Common myeloid progenitor, CD34-positive (primary cell): Measurements from ENCODE around the gene EPN1.
"Not testable (repeated sequence)": the region's sequence is repeated elsewhere in the genome, so short reads cannot be mapped to it uniquely, and the experiment has no call there.

Experiments used
- CTCF ChIA-PET: fragments of 350-600 bp; sonication (Branson Sonifier 250); formaldehyde crosslinking; loops from one replicate; lab custom pipeline; 2021; ENCODE audit warnings: antibody characterized with exemption; lab: Charles Lee
- POLR2A ChIA-PET: fragments of 350-600 bp; sonication (Branson Sonifier 250); formaldehyde crosslinking; loops from one replicate; lab custom pipeline; 2021; ENCODE audit warnings: antibody characterized with exemption; lab: Charles Lee
- DNase-seq, 3 donors: peaks; one replicate each; pipeline versions ENCODE4 v3.0.0 to v3.0.0-alpha.2; 2013
- H3K27ac ChIP-seq, 2 experiments: 1 replicate in 1 of 2; 2 replicates in 1 of 2; pipeline ENCODE4 v1.7.0; 2013; ENCODE audit warnings: inconsistent platforms in 2 of 2, low read length in 2 of 2, mild to moderate bottlenecking in 2 of 2, low read depth in 1 of 2, moderate library complexity in 1 of 2; ENCODE audit not compliant: severe bottlenecking in 2 of 2, insufficient read depth in 1 of 2, poor library complexity in 1 of 2
- H3K27me3 ChIP-seq, 5 experiments: replicated peaks in 2 of 5; 1 replicate in 3 of 5; 2 replicates in 2 of 5; pipeline versions ENCODE4 v1.6.1 to v1.7.0; 2013; ENCODE audit warnings: low read length in 4 of 5, mild to moderate bottlenecking in 2 of 5, moderate library complexity in 2 of 5, inconsistent platforms in 1 of 5; ENCODE audit not compliant: insufficient read depth in 5 of 5, control insufficient read depth in 4 of 5
- H3K36me3 ChIP-seq, 4 experiments: 1 replicate in 2 of 4; 2 replicates in 2 of 4; pipeline versions ENCODE4 v1.6.1 to v1.7.0; 2013; ENCODE audit warnings: low read length in 3 of 4, control low read depth in 1 of 4, mild to moderate bottlenecking in 1 of 4; ENCODE audit not compliant: control insufficient read depth in 4 of 4, insufficient read depth in 4 of 4
- H3K4me1 ChIP-seq, 4 experiments: 1 replicate in 3 of 4; 2 replicates in 1 of 4; pipeline versions ENCODE4 v1.6.1 to v1.7.1; 2013; ENCODE audit warnings: low read length in 3 of 4, mild to moderate bottlenecking in 3 of 4, control low read depth in 1 of 4, inconsistent platforms in 1 of 4, moderate library complexity in 1 of 4; ENCODE audit not compliant: control insufficient read depth in 4 of 4, insufficient read depth in 4 of 4; ENCODE audit errors: control extremely low read depth in 1 of 4
- H3K4me3 ChIP-seq, 7 experiments: 1 replicate in 4 of 7; 2 replicates in 3 of 7; pipeline versions ENCODE4 v1.5.1 to v1.7.0; 2013; ENCODE audit warnings: mild to moderate bottlenecking in 7 of 7, low read length in 6 of 7, moderate library complexity in 6 of 7, inconsistent platforms in 2 of 7, low read depth in 2 of 7, control low read depth in 1 of 7; ENCODE audit not compliant: insufficient read depth in 4 of 7, control insufficient read depth in 1 of 7; ENCODE audit errors: extremely low read depth in 1 of 7
- H3K9me3 ChIP-seq, 5 experiments: 1 replicate in 4 of 5; 2 replicates in 1 of 5; pipeline versions ENCODE4 v1.6.1 to v1.7.1; 2013; ENCODE audit warnings: low read length in 4 of 5, mild to moderate bottlenecking in 2 of 5, inconsistent platforms in 1 of 5, low read depth in 1 of 5, moderate library complexity in 1 of 5; ENCODE audit not compliant: control insufficient read depth in 4 of 5, insufficient read depth in 2 of 5; ENCODE audit errors: control extremely low read depth in 1 of 5
- WGBS: methylation state at CpG from one replicate; pipeline ENCODE4 v1.1.5; 2013; ENCODE audit not compliant: insufficient coverage; 5-methylcytosine and 5-hydroxymethylcytosine counted together

The EPN1 gene

DNA sequence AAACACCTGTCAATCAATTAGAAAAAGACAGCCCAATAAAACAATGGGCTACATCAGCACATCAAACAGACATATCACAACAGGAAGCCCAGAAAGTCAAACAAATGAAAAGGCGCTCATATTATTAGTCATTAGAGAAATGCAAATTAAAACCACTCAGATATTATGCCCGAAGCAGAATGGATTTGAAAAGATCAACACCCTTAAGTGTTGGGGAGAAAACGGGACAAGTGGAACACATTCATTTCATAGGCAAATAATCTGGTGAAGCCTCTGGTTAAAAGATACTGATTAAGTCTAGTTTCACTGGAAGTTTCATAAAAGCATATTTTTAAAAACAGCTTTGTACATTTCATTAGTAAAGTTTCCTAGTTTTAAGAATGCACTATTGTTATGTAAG lies 45.8 kb downstream of the EPN1 start:
- H3K27me3 ChIP-seq = peaks cover 0 to 21% (median 2%) of the 10 kb centered on the region in 5 experiments
- no peaks in the 10 kb centered on the region for H3K4me1 ChIP-seq
- DNase-seq = no peak
- ChIA-PET POLR2A (no interaction called here), CTCF (no interaction called here)
- no peak overlapping the region for H3K27ac ChIP-seq
- H3K9me3 ChIP-seq = peaks cover 0 to 30% (median 2%) of the 10 kb centered on the region in 5 experiments
- WGBS = no CpG with 5 or more reads among the region's 3 CpGs
- no peaks in the 10 kb centered on the region for H3K36me3 ChIP-seq
- no peak overlapping the region for H3K4me3 ChIP-seq

DNA sequence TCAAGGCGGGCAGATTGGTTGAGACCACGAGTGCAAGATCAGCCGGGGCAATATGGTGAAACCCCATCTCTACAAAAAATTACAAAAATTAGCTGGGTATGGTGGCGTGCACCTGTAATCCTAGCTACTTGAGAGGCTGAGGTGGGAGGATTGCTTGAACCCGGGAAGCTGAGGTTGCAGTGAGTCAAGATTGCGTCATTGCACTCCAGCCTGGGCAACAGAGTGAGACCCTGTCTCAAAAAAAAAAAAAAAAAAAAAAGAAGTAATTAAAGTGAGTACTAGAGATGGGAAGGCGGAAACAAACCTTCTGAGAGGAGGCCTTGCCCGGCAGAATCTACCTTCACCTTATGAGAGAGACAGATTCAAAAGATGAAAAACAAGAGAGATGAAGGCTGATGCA lies 48.5 kb downstream of the EPN1 start:
- H3K9me3 ChIP-seq = peaks cover 0 to 25% (median 2%) of the 10 kb centered on the region in 5 experiments
- 100% methylated on average over 3 of the region's 8 CpGs for WGBS
- peaks cover 0 to 8% (median 0%) of the 10 kb centered on the region in 5 experiments for H3K27me3 ChIP-seq
- no peak overlapping the region for H3K27ac ChIP-seq
- no peak for DNase-seq
- POLR2A ChIA-PET = no interaction called here
- CTCF ChIA-PET = no interaction called here
- no peaks in the 10 kb centered on the region for H3K4me1 ChIP-seq
- no peak overlapping the region for H3K4me3 ChIP-seq
- H3K36me3 ChIP-seq = no peaks in the 10 kb centered on the region

DNA sequence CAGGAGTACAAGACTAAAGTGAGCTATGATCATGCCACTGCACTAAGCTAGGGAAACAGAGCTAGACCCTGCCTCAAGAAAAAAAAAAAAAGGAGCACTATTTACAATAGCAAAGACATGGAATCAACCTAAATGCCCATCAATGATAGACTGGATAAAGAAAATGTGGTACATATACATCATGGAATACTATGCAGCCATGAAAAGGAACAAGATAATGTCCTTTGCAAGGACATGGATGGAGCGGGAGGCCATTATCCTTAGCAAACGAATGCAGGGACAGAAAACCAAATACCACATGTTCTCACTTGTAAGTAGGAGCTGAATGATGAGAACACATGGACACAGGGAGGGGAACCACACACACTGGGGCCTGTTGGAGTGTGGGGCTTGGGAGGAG lies 55.4 kb downstream of the EPN1 start:
- DNase-seq, H3K4me1 ChIP-seq, H3K27me3 ChIP-seq, H3K9me3 ChIP-seq, H3K36me3 ChIP-seq, H3K27ac ChIP-seq, H3K4me3 ChIP-seq, POLR2A ChIA-PET: not testable (repeated sequence)
- CTCF ChIA-PET = interaction anchor here (1.1 kb wide), 1 partner anchor 22 kb away, joined by 3 read pairs; no protein-coding TSS in a partner anchor
- WGBS = 100% methylated on average over 1 of the region's 2 CpGs

DNA sequence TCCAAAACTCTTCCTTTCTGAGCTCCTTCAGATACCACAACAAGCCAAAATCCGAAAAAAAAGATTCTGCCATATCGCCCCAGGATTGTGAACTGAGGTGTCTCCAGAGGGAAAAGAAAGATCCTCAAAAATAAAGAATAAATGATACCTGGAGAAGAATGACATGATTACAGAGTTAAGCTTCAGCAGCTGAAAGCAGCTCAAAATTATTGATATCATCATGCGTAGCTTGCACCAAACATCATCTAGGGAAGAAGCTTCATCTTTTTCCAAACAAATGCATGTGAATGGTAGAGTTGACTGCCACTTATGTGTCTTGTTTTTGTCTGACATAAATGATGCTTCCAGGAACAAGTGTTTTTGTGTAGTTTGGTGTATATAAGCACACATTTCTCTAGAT lies 63.3 kb downstream of the EPN1 start, which contains the start of gene NLRP9:
Gene NLRP9 (minus strand): TSS at position 101 of the 400 bp plus-strand sequence. CDS start 28 bp downstream, at position 73.
- Histone ChIP-seq H3K27ac (no peak within 1 kb of the TSS), H3K36me3 (no peaks in the 10 kb centered on the region), H3K27me3 (peaks cover 0 to 4% (median 0%) of the 10 kb centered on the region in 5 experiments), H3K4me3 (no peak within 1 kb of the TSS), H3K9me3 (peaks cover 0 to 3% (median 0%) of the 10 kb centered on the region in 5 experiments), H3K4me1 (peaks cover 0 to 3% (median under 1%) of the 10 kb centered on the region in 4 experiments)
- DNase-seq = no peak
- ChIA-PET POLR2A (no interaction called here), CTCF (no interaction called here)
- 100% methylated on average over 1 of the region's 3 CpGs for WGBS

DNA sequence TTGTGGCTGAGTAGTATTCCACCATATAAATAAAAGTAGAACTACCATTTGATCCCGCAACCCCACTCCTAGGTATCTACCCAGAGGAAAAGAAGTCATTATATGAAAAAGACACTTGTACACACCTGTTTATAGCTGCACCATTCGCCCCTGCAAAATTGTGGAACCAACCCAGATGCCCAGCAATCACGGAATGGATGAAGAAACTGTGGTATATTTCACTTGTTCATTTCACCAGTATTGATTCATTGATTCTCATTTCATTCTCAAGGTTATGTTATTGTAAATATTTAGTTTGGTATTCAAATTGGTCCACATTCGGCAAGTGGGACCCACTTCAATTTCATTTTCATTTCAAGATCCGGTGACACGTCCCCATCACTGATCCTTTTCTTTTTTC lies 75.7 kb downstream of the EPN1 start:
- POLR2A ChIA-PET = no interaction called here
- peaks cover 0 to 2% (median 0%) of the 10 kb centered on the region in 5 experiments for H3K9me3 ChIP-seq
- H3K27me3 ChIP-seq = no peaks in the 10 kb centered on the region
- CTCF ChIA-PET = no interaction called here
- H3K36me3 ChIP-seq = no peaks in the 10 kb centered on the region
- no CpG with 5 or more reads among the region's 6 CpGs for WGBS
- no peak for DNase-seq
- no peaks in the 10 kb centered on the region for H3K4me1 ChIP-seq
- no peak overlapping the region for H3K4me3 ChIP-seq
- no peak overlapping the region for H3K27ac ChIP-seq

DNA sequence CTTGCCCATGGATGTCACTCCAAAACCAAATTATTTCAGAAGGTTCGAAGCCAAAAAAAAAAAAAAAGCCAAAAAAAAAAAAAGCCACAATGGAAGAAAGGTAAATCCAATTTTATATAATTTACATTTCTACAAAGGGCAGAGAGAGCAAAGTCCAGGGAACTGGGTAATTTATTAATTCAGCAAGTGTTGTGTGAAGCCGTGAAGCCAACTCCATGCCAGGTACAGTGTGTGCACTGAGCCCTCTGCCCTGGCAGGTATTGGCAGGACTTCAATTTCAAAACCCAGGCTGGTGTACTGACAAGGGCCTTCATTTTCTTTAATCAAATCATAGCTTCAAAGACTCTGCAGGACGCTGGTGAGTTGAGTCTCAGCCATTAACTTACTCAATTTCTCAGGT lies 78.4 kb downstream of the EPN1 start:
- DNase-seq = no peak
- WGBS = 100% methylated on average over 1 of the region's 3 CpGs
- H3K9me3 ChIP-seq = peaks cover 0 to 5% (median 0%) of the 10 kb centered on the region in 5 experiments
- CTCF ChIA-PET = no interaction called here
- POLR2A ChIA-PET = no interaction called here
- no peaks in the 10 kb centered on the region for H3K27me3 ChIP-seq
- no peak overlapping the region for H3K4me3 ChIP-seq
- no peaks in the 10 kb centered on the region for H3K4me1 ChIP-seq
- H3K36me3 ChIP-seq = no peaks in the 10 kb centered on the region
- H3K27ac ChIP-seq = no peak overlapping the region

DNA sequence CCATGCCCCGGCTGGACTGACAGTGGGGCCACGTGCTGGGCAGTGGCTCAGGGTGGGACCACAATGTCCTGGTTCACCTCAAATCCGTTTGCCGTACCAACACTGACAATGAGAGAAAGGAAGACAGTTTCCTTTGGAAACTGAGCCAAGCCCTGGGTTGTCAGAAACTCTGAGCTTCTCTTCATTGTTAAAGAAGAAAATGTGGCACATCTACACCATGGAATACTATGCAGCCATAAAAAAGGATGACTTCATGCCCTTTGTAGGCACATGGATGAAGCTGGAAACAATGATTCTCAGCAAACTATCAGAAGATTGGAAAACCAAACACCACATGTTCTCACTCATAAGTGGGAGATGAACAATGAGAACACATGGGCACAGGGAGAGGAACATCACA lies 81.8 kb downstream of the EPN1 start:
- H3K27ac ChIP-seq, POLR2A ChIA-PET, H3K4me3 ChIP-seq, H3K9me3 ChIP-seq, H3K36me3 ChIP-seq, CTCF ChIA-PET, DNase-seq, H3K4me1 ChIP-seq, H3K27me3 ChIP-seq: not testable (repeated sequence)
- 86% methylated on average over 4 of the region's 4 CpGs for WGBS
